ENCODE data around the gene METTL23. TPM values are rescaled to one million over a fixed set of nuclear protein-coding genes. Genes with fewer than 3 reads are reported as not detected.

Gene METTL23
- total and polyA plus RNA-seq, 2 donors (not counting 3 experiments of a cell fraction or from before 2014, with no cell fraction given) = 19.5 to 33.4 TPM

- Histone ChIP-seq H3K9me3 (replicated peaks; ENCODE audit: control insufficient read depth, insufficient read depth, low read length) (no peaks in the 10 kb centered on the region), H3K4me1 (ENCODE audit: control insufficient read depth, extremely low read depth, insufficient read depth, low read length) (no peaks in the 10 kb centered on the region), H3K9me1 (replicated peaks; ENCODE audit: control insufficient read depth, extremely low read depth, insufficient read depth, low read length) (no peaks in the 10 kb centered on the region), H3K27ac (ENCODE audit: insufficient read depth, low read depth, low read length) (no peak overlapping the region), H3K9ac (replicated peaks; ENCODE audit: extremely low read depth, insufficient read depth, low read length) (no peak overlapping the region), H4K20me1 (replicated peaks; ENCODE audit: control insufficient read depth, extremely low read depth, insufficient read depth, low read length) (no peaks in the 10 kb centered on the region), H3K27me3 (ENCODE audit: control insufficient read depth in 2 of 2, insufficient read depth in 2 of 2, low read length in 2 of 2) (no peaks in the 10 kb centered on the region), H2AFZ (ENCODE audit: low read depth, low read length) (no peak overlapping the region), H3K79me2 (ENCODE audit: control insufficient read depth, insufficient read depth, low read length) (no peaks in the 10 kb centered on the region), H3K4me3 (replicated peaks in 1 of 3; ENCODE audit: insufficient read depth in 1 of 3, low read depth in 1 of 3, low read length in 3 of 3) (no peak overlapping the region), H3K4me2 (ENCODE audit: insufficient read depth, low read length) (no peak overlapping the region), H3K36me3 (ENCODE audit: control insufficient read depth in 2 of 2, extremely low read depth in 1 of 2, insufficient read depth in 2 of 2, low read length in 2 of 2) (peaks cover 0 to under 1% of the 10 kb centered on the region in 2 experiments)
- TF ChIP-seq POLR2AphosphoS5 (IDR thresholded peaks at IDR 0.05; ENCODE audit: insufficient read depth, low read depth, low read length) (no peak), MYC (IDR thresholded peaks at IDR 0.05; ENCODE audit: low read depth, low read length) (no peak), POLR2A (IDR thresholded peaks at IDR 0.05; ENCODE audit: low read depth, low read length) (no peak), EZH2 (IDR thresholded peaks at IDR 0.05; ENCODE audit: borderline replicate concordance, low read depth, low read length, severe bottlenecking) (no peak), MAX (IDR thresholded peaks at IDR 0.05; ENCODE audit: insufficient read depth, insufficient read length) (no peak), FOS (IDR thresholded peaks at IDR 0.05; ENCODE audit: borderline replicate concordance, insufficient read depth, low read length) (no peak), CTCF (IDR thresholded peaks at IDR 0.05; ENCODE audit: extremely low read depth in 1 of 2, insufficient read depth in 1 of 2, low read depth in 1 of 2, low read length in 2 of 2) (no peak), GATA2 (IDR thresholded peaks at IDR 0.05; ENCODE audit: insufficient read depth, insufficient read length, low read depth, low read length) (no peak), JUN (IDR thresholded peaks at IDR 0.05; ENCODE audit: borderline replicate concordance, insufficient read depth, insufficient read length, low read depth) (no peak)
- no peak for DNase-seq (ENCODE audit: low read depth, low spot score)
- POLR2A ChIA-PET = no interaction called here
- no TSS peak for BruUV-seq (replicated peaks)
- dilution Hi-C loops (cut with MboI; ENCODE audit: extremely low pct_ligation_motif_present, low sequenced_read_pairs) (no loop called here), intact Hi-C loops (cut with micrococcal nuclease) (no loop called here)
- CTCF ChIA-PET = interaction anchor here (0.9 kb wide), 1 partner anchor 52 kb away, joined by 3 read pairs; no protein-coding TSS in a partner anchor
- FAIRE-seq = no peak
These were observed 49.2 kb upstream of the METTL23 start for GRCh38 chr17:76677406-76677805.

Measured in endothelial cell of umbilical vein (primary cell).